Stomach smooth muscle (tissue), 2 donors: Measurements from ENCODE around the gene NUAK1.

Experiments
- H3K27ac ChIP-seq: one replicate; pipeline ENCODE4 v1.7.0; 2013; ENCODE audit warnings: mild to moderate bottlenecking, low read length, inconsistent platforms
- H3K27me3 ChIP-seq, 2 donors: one replicate each; pipeline ENCODE4 v1.7.0; 2013; ENCODE audit warnings: low read length in 2 of 2; ENCODE audit not compliant: insufficient read depth in 2 of 2, control insufficient read depth in 1 of 2
- H3K36me3 ChIP-seq, 2 donors: one replicate each; pipeline ENCODE4 v1.7.0; 2013; ENCODE audit warnings: low read length in 2 of 2; ENCODE audit not compliant: control insufficient read depth in 2 of 2, insufficient read depth in 2 of 2
- H3K4me1 ChIP-seq: one replicate; pipeline ENCODE4 v1.7.0; 2013; ENCODE audit warnings: low read length; ENCODE audit not compliant: control insufficient read depth, insufficient read depth
- H3K4me3 ChIP-seq, 2 donors: one replicate each; pipeline ENCODE4 v1.7.0; 2013; ENCODE audit warnings: low read length in 2 of 2
- H3K9ac ChIP-seq, 2 donors: one replicate each; pipeline ENCODE4 v1.7.0; 2013; ENCODE audit warnings: low read length in 2 of 2, mild to moderate bottlenecking in 1 of 2
- H3K9me3 ChIP-seq, 2 donors: one replicate each; pipeline ENCODE4 v1.7.0; 2013; ENCODE audit warnings: low read length in 2 of 2; ENCODE audit not compliant: control insufficient read depth in 2 of 2
- donor health status: healthy.
- donor health status: Pancreatic carcinoma.

The NUAK1 gene

GRCh38 chr12:106173442-106173841 lies 34.7 kb upstream of the NUAK1 start:
- Histone ChIP-seq H3K36me3 (no peaks in the 10 kb centered on the region), H3K4me1 (peaks cover 3% of the 10 kb centered on the region), H3K4me3 (no peak overlapping the region)

GRCh38 chr12:106171117-106171750 lies 32.5 kb upstream of the NUAK1 start:
- Histone ChIP-seq H3K9me3 (no peaks in the 10 kb centered on the region), H3K4me1 (peaks cover 3% of the 10 kb centered on the region), H3K27ac (no peak overlapping the region), H3K36me3 (no peaks in the 10 kb centered on the region), H3K9ac (no peak overlapping the region), H3K4me3 (no peak overlapping the region), H3K27me3 (no peaks in the 10 kb centered on the region)

More at GRCh38 chr12:106173442-106173841, 34.7 kb upstream of the NUAK1 start:
- Histone ChIP-seq H3K9ac (no peak overlapping the region), H3K9me3 (no peaks in the 10 kb centered on the region), H3K27ac (no peak overlapping the region), H3K27me3 (peaks cover 0 to 3% of the 10 kb centered on the region in 2 donors)

- no peak overlapping the region for H3K9ac ChIP-seq
- H3K27me3 ChIP-seq: no peaks in the 10 kb centered on the region
- H3K4me1 ChIP-seq: peaks cover 3% of the 10 kb centered on the region
- H3K9me3 ChIP-seq: no peaks in the 10 kb centered on the region
- H3K4me3 ChIP-seq: no peak overlapping the region
- H3K27ac ChIP-seq: no peak overlapping the region
- H3K36me3 ChIP-seq: no peaks in the 10 kb centered on the region
Observed at GRCh38 chr12:106170285-106170684, 31.5 kb upstream of the NUAK1 start.

DNA sequence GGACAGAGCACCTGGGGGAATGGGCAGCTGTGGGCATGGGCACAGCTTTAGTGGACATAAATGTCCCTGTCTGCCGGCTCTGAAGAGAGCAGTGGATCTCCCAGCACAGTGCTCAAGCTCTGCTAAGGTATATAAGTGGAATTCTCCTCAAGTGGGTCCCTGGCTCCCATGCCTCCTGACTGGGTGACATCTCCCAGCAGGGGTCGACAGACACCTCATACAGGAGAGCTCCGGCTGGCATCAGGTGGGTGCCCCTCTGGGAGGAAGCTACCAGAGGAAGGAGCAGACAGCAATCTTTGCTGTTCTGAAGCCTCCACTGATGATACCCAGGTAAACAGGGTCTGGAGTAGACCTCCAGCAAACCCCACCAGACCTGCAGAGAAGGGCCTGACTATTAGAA lies 25.0 kb upstream of the NUAK1 start:
- Histone ChIP-seq H3K9ac (no peak overlapping the region), H3K27ac (no peak overlapping the region), H3K4me1 (no peaks in the 10 kb centered on the region), H3K4me3 (no peak overlapping the region), H3K27me3 (peaks cover 0 to 3% of the 10 kb centered on the region in 2 donors), H3K36me3 (no peaks in the 10 kb centered on the region), H3K9me3 (peaks cover 0 to 2% of the 10 kb centered on the region in 2 donors)

DNA sequence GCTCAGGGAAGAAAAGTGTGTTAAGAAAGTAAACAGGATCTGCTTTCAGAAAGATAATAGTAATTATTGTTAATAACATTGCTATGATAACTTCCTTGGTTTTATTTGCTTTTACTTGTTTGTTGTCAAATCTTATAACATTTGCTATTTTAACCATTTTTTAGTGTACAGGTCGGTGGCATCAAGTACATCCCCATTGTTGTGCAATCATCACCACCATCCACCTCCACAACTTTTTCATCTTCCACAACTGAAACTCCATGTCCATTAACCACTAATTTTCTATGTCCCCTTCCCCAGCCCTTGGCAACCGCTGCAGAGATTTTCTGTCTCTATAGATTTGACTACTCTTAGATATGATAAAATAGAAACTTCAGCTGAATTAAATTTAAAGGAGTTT lies 22.7 kb upstream of the NUAK1 start:
- Histone ChIP-seq H3K36me3 (no peaks in the 10 kb centered on the region), H3K4me1 (no peaks in the 10 kb centered on the region), H3K27ac (no peak overlapping the region), H3K4me3 (no peak overlapping the region), H3K9me3 (peaks cover 0 to 2% of the 10 kb centered on the region in 2 donors), H3K27me3 (peaks cover 0 to 3% of the 10 kb centered on the region in 2 donors), H3K9ac (no peak overlapping the region)

GRCh38 chr12:106160915-106161314 lies 22.2 kb upstream of the NUAK1 start:
- Histone ChIP-seq H3K27ac (no peak overlapping the region), H3K27me3 (peaks cover 0 to 3% of the 10 kb centered on the region in 2 donors), H3K4me3 (no peak overlapping the region), H3K36me3 (no peaks in the 10 kb centered on the region), H3K4me1 (no peaks in the 10 kb centered on the region), H3K9me3 (peaks cover 0 to 2% of the 10 kb centered on the region in 2 donors), H3K9ac (no peak overlapping the region)

DNA sequence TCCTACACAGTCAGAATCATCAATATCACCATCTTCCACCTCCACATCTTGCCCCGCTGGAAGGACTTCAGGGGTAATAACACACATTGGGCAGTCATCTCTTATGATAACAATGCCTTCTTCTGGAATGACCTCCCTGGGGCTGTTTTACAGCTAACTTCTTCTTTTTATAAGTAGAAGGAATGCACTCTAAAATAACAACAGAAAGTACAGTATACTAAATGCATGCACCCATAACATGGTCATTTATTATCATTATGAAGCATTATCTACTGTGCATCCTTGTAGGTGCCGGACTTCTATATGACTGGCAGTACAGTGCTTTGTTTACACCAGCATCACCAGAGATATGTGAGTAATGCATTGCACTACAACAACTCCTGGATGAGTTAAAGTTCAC lies 19.0 kb upstream of the NUAK1 start:
- no peaks in the 10 kb centered on the region for H3K36me3 ChIP-seq
- H3K4me1 ChIP-seq: no peaks in the 10 kb centered on the region
- no peak overlapping the region for H3K4me3 ChIP-seq
- no peak overlapping the region for H3K27ac ChIP-seq
- peaks cover 0 to 2% of the 10 kb centered on the region in 2 donors for H3K9me3 ChIP-seq
- no peak overlapping the region for H3K9ac ChIP-seq
- H3K27me3 ChIP-seq: no peaks in the 10 kb centered on the region

GRCh38 chr12:106154751-106155273 lies 16.1 kb upstream of the NUAK1 start:
- H3K9ac ChIP-seq: no peak overlapping the region
- no peak overlapping the region for H3K4me3 ChIP-seq
- H3K27ac ChIP-seq: no peak overlapping the region
- no peaks in the 10 kb centered on the region for H3K9me3 ChIP-seq
- H3K4me1 ChIP-seq: no peaks in the 10 kb centered on the region
- no peaks in the 10 kb centered on the region for H3K36me3 ChIP-seq
- H3K27me3 ChIP-seq: no peaks in the 10 kb centered on the region

- H3K27ac ChIP-seq: no peak overlapping the region
Observed at GRCh38 chr12:106152334-106152733, 13.6 kb upstream of the NUAK1 start.

GRCh38 chr12:106150555-106150954 lies 11.8 kb upstream of the NUAK1 start:
- H3K4me3 ChIP-seq: no peak overlapping the region
- H3K27ac ChIP-seq: no peak overlapping the region
- H3K27me3 ChIP-seq: no peaks in the 10 kb centered on the region
- H3K9ac ChIP-seq: no peak overlapping the region
- no peaks in the 10 kb centered on the region for H3K36me3 ChIP-seq
- H3K9me3 ChIP-seq: no peaks in the 10 kb centered on the region
- peaks cover 6% of the 10 kb centered on the region for H3K4me1 ChIP-seq

More at GRCh38 chr12:106152334-106152733, 13.6 kb upstream of the NUAK1 start:
- Histone ChIP-seq H3K27me3 (no peaks in the 10 kb centered on the region), H3K9me3 (no peaks in the 10 kb centered on the region), H3K4me3 (no peak overlapping the region), H3K9ac (no peak overlapping the region), H3K36me3 (no peaks in the 10 kb centered on the region), H3K4me1 (peaks cover 4% of the 10 kb centered on the region)

DNA sequence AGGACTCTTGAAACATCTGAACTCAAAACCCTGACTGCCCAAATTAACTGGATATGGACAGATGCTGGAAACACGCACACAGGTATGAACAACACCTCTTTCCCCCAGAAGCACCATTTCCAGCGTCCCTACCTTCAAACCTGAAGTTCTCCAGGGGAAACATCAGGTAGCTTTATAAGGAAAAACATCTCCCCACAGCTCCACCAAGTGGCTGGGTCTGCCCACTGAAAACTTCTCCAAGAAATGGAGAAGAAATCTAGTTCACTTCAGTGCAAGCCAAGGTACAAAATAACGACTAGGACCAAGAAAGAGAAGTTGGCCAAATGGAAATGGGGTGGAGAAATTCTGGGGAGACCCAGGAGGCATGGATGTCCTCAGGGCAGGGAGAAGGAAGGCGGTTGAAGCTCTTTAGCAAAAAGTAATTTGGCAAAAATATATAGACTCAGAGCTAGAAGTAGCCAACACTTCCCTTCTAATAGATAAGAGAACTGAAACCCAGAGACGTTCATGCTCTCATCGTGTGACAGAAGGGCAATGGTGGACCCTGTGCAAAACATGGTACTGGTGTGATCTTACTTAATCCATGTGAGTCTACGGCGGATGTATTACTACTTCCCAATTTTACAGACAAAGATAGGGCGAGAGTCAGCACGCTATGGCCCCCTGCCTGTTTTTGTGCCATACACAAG lies 10.5 kb upstream of the NUAK1 start:
- Histone ChIP-seq H3K4me3 (no peak overlapping the region), H3K9ac (no peak overlapping the region), H3K36me3 (no peaks in the 10 kb centered on the region), H3K9me3 (no peaks in the 10 kb centered on the region), H3K27me3 (no peaks in the 10 kb centered on the region), H3K27ac (no peak overlapping the region), H3K4me1 (peaks cover 9% of the 10 kb centered on the region)
